GM19455 (cell line): ENCODE data around the gene ORM2.
"Not testable (repeated sequence)": the region's sequence is repeated elsewhere in the genome, so short reads cannot be mapped to it uniquely, and the experiment has no call there.

ENCODE experiments used
- ATAC-seq: cut with Tn5 transposase; IDR thresholded peaks from one replicate; pipeline ENCODE4 v1.9.1; 2021; ENCODE audit not compliant: unreplicated experiment

ORM2 gene

GRCh38 chr9:114313186-114313585 is 16.5 kb upstream of the ORM2 start:
- ATAC-seq = no peak

DNA sequence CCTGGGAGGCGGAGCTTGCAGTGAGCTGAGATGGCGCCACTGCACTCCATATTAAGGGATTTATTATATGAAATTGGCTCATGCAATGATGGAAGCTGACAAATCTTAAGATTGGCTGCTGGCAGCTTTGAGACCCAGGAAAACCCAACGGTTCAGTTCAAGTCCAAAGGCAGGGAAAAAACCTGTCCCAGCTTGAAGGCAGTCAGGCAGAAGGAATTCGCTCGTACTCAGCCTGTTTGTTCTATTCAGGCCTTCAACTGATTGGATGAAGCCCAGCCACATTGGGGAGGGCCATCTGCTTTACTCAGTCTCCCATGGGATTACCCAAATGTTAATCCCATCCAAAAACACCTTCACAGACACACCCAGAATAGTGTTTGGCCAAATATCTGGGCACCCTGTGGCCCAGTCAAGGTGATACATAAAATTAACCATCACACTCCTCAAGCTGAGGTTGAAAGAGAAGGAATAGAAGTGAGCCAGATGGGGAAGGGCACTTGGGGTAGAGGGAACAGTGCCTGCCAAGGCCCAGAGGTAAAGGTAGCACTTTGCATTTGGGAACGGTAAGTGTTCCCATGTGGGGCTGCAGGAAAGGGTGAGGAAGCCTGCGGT is 15.3 kb upstream of the ORM2 start:
- ATAC-seq = no peak

DNA sequence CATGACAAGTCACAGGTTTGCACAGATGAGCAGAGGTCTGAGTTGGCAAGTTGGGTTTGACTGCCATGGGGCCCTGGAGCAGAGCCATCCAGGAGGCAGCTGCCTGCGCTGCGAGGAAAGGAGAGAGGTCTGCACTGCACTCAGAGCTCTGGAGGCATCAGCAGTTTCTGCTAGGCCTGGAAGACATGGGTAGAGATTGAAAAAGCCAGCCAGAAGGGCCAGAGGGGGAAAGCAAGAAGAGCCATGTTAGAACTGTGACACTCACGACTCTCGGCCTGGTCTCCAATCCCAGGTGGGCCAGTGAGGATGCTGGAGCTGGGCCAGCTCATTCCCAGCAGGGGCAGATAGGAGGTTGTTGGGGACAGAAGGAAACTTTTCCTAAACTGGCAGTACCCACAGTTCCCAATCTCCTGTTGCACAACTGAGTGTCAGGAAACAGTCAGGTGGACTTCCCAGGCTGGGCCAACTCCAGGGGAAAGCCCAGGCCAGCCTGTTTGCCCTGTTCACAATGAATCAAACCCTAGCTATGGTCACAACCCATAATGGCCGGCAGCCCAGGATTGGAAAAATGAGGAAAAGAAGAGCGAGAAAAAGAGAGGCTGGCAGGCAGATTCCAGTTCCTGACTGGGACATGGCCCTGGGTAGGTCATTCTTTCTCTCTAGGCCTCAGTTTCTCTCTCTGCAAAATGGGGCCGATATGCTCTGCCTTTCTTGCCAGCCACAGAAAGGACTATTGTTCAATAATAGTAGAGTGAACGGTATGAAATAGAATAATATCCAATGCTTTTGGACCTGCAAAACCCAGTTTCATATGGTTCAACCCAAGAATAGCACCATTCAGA is 14.6 kb upstream of the ORM2 start:
- ATAC-seq = no peak

- ATAC-seq = no peak
Measured at GRCh38 chr9:114315723-114316363, 13.8 kb upstream of the ORM2 start.

DNA sequence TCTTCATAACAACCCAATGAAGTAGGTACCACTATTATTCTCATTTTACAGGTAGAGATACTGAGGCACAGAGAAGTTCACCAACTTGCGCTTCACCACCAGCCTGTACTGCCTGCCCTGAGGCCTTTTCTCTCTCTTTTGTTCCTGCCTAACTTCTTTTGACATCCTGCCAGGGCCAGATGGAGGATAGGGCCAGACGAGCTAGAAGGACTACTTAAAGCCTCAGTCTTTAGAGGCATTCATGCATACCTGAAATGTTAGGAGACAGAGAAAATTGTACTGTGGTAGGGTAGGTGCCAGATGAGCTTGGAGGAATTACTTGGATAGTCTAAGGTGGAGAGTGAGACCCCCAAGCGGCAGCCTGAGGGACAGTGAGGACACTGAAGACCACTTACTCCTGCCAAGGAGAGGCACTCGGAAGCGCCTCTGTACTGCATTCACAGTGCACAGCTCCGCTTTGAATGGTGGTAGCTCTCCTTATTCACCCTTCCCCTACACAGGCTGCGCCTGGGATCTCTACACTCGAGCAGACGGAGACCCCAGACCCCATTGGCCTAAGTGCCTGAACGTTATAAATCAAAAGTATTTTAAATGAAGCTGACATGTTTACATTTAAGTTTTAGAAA is 13.0 kb upstream of the ORM2 start:
- ATAC-seq = no peak

DNA sequence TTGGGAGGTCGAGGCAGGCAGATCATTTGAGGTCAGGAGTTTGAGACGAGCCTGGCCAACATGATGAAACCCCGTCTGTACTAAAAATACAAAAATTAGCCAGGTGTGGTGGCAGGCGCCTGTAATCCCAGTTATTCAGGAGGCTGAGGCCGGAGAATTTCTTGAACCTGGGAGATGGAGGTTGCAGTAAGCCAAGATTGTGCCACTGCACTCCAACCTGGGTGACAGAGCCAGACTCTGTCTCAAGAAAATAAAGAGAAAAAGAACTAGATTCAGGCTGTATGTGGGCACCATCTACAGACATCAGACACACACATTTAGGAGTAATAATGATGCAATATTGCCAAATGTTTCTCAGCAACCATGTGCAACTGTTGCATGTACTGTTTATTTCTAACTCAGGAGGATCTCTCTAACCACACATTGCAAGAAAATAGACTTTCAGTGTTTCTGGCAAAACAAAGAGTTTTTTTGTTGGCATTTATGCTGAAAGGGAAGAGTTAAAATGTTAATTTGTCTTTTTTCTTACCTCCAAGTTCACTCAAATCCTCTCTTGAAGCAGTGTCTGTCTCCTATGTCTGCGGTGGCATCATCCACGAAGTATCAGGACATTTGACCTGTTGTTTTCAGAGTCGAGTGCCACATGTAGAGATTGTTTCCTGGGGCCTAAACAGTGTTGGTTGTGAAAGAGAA is 11.9 kb upstream of the ORM2 start:
- no peak for ATAC-seq

GRCh38 chr9:114318416-114318815 is 11.3 kb upstream of the ORM2 start:
- ATAC-seq = no peak

GRCh38 chr9:114319147-114319546 is 10.5 kb upstream of the ORM2 start:
- ATAC-seq = no peak

DNA sequence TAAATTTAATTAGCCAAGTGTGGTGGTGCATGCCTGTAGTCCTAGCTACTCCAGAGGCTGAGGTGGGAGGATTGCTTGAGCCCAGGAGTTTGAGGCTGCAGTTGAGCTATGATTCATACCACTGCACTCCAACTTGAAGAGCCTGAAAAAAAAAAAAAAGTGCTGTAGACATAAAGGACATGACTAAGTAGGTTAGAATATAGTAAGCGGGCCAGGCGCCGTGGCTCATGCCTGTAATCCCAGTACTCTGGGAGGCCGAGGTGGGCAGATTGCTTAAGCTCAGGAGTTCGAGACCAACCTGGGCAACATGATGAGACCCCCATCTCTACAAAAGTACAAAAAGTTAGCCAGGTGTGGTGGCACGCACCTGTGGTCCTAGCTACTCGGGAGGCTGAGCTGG is 9.0 kb upstream of the ORM2 start:
- ATAC-seq = not testable (repeated sequence)

- no peak for ATAC-seq
Measured at GRCh38 chr9:114321759-114322158, 7.9 kb upstream of the ORM2 start.

- ATAC-seq = not testable (repeated sequence)
Measured at GRCh38 chr9:114322160-114322818, 7.4 kb upstream of the ORM2 start.

DNA sequence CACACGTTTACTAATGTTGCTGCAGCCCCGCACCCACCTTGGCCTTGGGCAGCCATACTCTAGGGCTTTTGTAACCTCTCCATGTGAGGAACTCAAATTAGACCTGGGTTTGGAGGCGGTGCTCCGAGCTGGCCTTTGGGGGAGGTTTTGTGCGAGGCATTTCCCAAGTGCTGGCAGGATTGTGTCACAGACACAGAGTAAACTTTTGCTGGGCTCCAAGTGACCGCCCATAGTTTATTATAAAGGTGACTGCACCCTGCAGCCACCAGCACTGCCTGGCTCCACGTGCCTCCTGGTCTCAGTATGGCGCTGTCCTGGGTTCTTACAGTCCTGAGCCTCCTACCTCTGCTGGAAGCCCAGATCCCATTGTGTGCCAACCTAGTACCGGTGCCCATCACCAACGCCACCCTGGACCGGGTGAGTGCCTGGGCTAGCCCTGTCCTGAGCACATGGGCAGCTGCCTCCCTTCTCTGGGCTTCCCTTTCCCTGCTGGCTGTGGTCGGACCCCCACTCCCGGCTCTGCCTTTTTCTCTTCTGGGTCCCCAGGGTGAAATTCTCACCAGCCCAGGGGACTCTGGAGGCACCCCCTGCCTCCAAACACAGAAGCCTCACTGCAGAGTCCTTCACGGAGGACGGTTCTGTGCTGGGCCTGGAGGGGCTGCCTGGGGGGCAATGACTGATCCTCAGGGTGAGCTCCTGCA is 6.7 kb upstream of the ORM2 start, which contains the start of gene ORM1:
Gene ORM1 (plus strand): TSS at position 268 of the 701 bp plus-strand sequence. CDS start 36 bp downstream, at position 304.
- not testable (repeated sequence) for ATAC-seq

GRCh38 chr9:114323849-114324248 is 5.8 kb upstream of the ORM2 start:
- ATAC-seq = not testable (repeated sequence)

GRCh38 chr9:114324492-114324891 is 5.2 kb upstream of the ORM2 start:
- ATAC-seq = no peak

DNA sequence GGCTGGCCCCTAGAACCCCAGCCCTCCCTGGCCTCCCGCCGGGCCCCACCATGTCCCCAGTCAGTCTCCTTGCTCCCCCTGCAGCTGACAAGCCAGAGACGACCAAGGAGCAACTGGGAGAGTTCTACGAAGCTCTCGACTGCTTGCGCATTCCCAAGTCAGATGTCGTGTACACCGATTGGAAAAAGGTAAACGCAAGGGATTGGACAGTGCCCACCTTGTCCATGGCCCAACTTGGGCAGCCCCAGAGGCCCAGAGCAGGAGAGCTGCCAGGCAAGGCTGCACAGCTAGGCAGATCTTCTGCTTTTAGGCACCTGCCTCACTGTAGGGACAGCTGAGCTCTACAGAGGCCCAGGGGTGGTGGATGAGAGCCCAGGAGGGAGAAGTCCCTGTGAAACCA is 4.7 kb upstream of the ORM2 start:
- not testable (repeated sequence) for ATAC-seq

- ATAC-seq = not testable (repeated sequence)
Measured at GRCh38 chr9:114325684-114326254, 3.9 kb upstream of the ORM2 start.

DNA sequence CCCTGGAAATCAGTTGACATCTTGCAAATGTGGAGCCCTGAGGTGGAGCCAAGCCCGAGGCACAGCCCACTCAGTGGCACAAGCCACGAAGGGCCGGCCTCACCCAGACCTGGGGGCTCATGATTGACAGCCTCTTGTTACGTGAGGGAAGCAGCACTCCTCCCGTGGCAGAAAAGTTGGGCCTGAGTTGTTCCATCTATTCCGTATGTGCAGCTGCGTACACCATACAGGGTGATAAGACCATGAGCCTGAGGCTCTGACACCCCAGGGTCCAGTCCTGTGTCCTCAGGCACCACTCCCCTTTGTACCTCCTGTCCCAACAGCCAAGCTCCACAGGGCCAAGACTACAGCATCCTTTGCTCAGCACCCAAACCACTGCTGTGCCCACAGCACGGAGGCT is 1.9 kb upstream of the ORM2 start:
- ATAC-seq = no peak

GRCh38 chr9:114328357-114328820 is 1.3 kb upstream of the ORM2 start:
- ATAC-seq = not testable (repeated sequence)

GRCh38 chr9:114328937-114329624 is 588 bp upstream of the ORM2 start:
- not testable (repeated sequence) for ATAC-seq
